ENCODE measurements around the gene DNMT3B. TPM values are rescaled to one million over a fixed set of nuclear protein-coding genes. Genes with fewer than 3 reads are reported as not detected.

Gene DNMT3B
- total and polyA plus RNA-seq, 2 experiments from 2014 or later: 711 to 2,222 TPM

GRCh38 chr20:32822225-32822624, 60.0 kb downstream of the DNMT3B start:
- Histone ChIP-seq H3K27ac (ENCODE audit: low read depth) (peak overlapping the region; percentile 91), H2AFZ (no peak overlapping the region), H3F3A (replicated peaks; ENCODE audit: low read depth) (peaks cover 51% of the 10 kb centered on the region), H3K9me2 (ENCODE audit: insufficient read depth) (no peaks in the 10 kb centered on the region), H4K20me1 (replicated peaks; ENCODE audit: insufficient read depth) (peaks cover 51% of the 10 kb centered on the region), H3K4me3 (0 out of 2 replicates have a peak overlapping the region, but pooled peaks have one; percentile 89), H3K4me1 (ENCODE audit: insufficient read depth) (peaks cover 32% of the 10 kb centered on the region), H3K36me3 (ENCODE audit: insufficient read depth) (peaks cover 13% of the 10 kb centered on the region), H3K4me2 (peak overlapping the region; percentile 100; the same call in 1 of the 2 replicates), H3K27me3 (ENCODE audit: insufficient read depth) (no peaks in the 10 kb centered on the region), H3K79me2 (replicated peaks; ENCODE audit: insufficient read depth) (peaks cover 71% of the 10 kb centered on the region)
- Mint-ChIP-seq H3K9me3 (no peaks in the 10 kb centered on the region; the same call in 2 of the 3 replicates), H3K27me3 (ENCODE audit: insufficient read depth, low read depth, poor library complexity) (peaks cover 29% of the 10 kb centered on the region), H3K27ac (no peak overlapping the region), H3K4me1 (peaks cover 30% of the 10 kb centered on the region), H3K36me3 (ENCODE audit: low read depth) (peaks cover 19% of the 10 kb centered on the region), H3K4me3 (no peak overlapping the region; the same call in 2 of the 3 replicates)
- DNase-seq (ENCODE audit: low spot score) (no peak), ATAC-seq (no peak)
- TF ChIP-seq, protein P1, sequence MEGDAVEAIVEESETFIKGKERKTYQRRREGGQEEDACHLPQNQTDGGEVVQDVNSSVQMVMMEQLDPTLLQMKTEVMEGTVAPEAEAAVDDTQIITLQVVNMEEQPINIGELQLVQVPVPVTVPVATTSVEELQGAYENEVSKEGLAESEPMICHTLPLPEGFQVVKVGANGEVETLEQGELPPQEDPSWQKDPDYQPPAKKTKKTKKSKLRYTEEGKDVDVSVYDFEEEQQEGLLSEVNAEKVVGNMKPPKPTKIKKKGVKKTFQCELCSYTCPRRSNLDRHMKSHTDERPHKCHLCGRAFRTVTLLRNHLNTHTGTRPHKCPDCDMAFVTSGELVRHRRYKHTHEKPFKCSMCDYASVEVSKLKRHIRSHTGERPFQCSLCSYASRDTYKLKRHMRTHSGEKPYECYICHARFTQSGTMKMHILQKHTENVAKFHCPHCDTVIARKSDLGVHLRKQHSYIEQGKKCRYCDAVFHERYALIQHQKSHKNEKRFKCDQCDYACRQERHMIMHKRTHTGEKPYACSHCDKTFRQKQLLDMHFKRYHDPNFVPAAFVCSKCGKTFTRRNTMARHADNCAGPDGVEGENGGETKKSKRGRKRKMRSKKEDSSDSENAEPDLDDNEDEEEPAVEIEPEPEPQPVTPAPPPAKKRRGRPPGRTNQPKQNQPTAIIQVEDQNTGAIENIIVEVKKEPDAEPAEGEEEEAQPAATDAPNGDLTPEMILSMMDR (conservative IDR thresholded peaks at IDR 0.05; ENCODE audit: low read depth in 2 of 2): no peak
- TF ChIP-seq, protein P2, sequence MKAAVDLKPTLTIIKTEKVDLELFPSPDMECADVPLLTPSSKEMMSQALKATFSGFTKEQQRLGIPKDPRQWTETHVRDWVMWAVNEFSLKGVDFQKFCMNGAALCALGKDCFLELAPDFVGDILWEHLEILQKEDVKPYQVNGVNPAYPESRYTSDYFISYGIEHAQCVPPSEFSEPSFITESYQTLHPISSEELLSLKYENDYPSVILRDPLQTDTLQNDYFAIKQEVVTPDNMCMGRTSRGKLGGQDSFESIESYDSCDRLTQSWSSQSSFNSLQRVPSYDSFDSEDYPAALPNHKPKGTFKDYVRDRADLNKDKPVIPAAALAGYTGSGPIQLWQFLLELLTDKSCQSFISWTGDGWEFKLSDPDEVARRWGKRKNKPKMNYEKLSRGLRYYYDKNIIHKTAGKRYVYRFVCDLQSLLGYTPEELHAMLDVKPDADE (IDR thresholded peaks at IDR 0.05): no peak
- TF ChIP-seq STAT1 (IDR thresholded peaks at IDR 0.05; ENCODE audit: unreplicated experiment) (no peak), ZNF114 (CRISPR knock-in tag; IDR thresholded peaks at IDR 0.05) (no peak), EZH2 (IDR thresholded peaks at IDR 0.05; ENCODE audit: low read depth, unreplicated experiment) (no peak), EZH2phosphoT487 (IDR thresholded peaks at IDR 0.05; ENCODE audit: unreplicated experiment) (no peak), POLR2AphosphoS5 (IDR thresholded peaks at IDR 0.05; ENCODE audit: low read depth) (no peak), ZNF331 (CRISPR knock-in tag; IDR thresholded peaks at IDR 0.05; ENCODE audit: low read depth) (no peak), ZNF462 (CRISPR knock-in tag; IDR thresholded peaks at IDR 0.05) (no peak), NANOG (IDR thresholded peaks at IDR 0.05; ENCODE audit: borderline replicate concordance) (no peak), CREB1 (CRISPR knock-in tag; IDR thresholded peaks at IDR 0.05; ENCODE audit: low read depth) (no peak), JUNB (IDR thresholded peaks at IDR 0.05; ENCODE audit: unreplicated experiment) (no peak)
- TF ChIP-seq, protein P3, sequence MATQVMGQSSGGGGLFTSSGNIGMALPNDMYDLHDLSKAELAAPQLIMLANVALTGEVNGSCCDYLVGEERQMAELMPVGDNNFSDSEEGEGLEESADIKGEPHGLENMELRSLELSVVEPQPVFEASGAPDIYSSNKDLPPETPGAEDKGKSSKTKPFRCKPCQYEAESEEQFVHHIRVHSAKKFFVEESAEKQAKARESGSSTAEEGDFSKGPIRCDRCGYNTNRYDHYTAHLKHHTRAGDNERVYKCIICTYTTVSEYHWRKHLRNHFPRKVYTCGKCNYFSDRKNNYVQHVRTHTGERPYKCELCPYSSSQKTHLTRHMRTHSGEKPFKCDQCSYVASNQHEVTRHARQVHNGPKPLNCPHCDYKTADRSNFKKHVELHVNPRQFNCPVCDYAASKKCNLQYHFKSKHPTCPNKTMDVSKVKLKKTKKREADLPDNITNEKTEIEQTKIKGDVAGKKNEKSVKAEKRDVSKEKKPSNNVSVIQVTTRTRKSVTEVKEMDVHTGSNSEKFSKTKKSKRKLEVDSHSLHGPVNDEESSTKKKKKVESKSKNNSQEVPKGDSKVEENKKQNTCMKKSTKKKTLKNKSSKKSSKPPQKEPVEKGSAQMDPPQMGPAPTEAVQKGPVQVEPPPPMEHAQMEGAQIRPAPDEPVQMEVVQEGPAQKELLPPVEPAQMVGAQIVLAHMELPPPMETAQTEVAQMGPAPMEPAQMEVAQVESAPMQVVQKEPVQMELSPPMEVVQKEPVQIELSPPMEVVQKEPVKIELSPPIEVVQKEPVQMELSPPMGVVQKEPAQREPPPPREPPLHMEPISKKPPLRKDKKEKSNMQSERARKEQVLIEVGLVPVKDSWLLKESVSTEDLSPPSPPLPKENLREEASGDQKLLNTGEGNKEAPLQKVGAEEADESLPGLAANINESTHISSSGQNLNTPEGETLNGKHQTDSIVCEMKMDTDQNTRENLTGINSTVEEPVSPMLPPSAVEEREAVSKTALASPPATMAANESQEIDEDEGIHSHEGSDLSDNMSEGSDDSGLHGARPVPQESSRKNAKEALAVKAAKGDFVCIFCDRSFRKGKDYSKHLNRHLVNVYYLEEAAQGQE (IDR thresholded peaks at IDR 0.05; ENCODE audit: unreplicated experiment): no peak

Measured in GM23338 (cell line).